Subcutaneous abdominal adipose tissue (tissue), 5 donors: ENCODE results near the gene RBBP8.

Experiments
- H3K27ac ChIP-seq: one replicate; pipeline ENCODE4 v1.7.0; 2013; ENCODE audit warnings: low read depth, mild to moderate bottlenecking, inconsistent platforms, low read length, moderate library complexity
- H3K27me3 ChIP-seq, 5 donors: one replicate each; pipeline ENCODE4 v1.7.0; 2013; ENCODE audit warnings: low read length in 5 of 5, inconsistent platforms in 1 of 5; ENCODE audit not compliant: control insufficient read depth in 5 of 5, insufficient read depth in 4 of 5
- H3K36me3 ChIP-seq, 5 donors: one replicate each; pipeline ENCODE4 v1.7.0; 2013; ENCODE audit warnings: low read length in 5 of 5; ENCODE audit not compliant: control insufficient read depth in 5 of 5, insufficient read depth in 5 of 5
- H3K4me1 ChIP-seq, 5 donors: one replicate each; pipeline ENCODE4 v1.7.0; 2013; ENCODE audit warnings: low read length in 5 of 5, mild to moderate bottlenecking in 3 of 5, moderate library complexity in 1 of 5; ENCODE audit not compliant: control insufficient read depth in 5 of 5, insufficient read depth in 5 of 5
- H3K4me3 ChIP-seq, 5 donors: one replicate each; pipeline ENCODE4 v1.7.0; 2013; ENCODE audit warnings: low read length in 5 of 5, low read depth in 1 of 5
- H3K9ac ChIP-seq, 5 donors: one replicate each; pipeline ENCODE4 v1.7.0; 2013; ENCODE audit warnings: low read length in 5 of 5, mild to moderate bottlenecking in 4 of 5, moderate library complexity in 3 of 5
- H3K9me3 ChIP-seq, 5 donors: one replicate each; pipeline ENCODE4 v1.7.0; 2013; ENCODE audit warnings: low read length in 5 of 5; ENCODE audit not compliant: control insufficient read depth in 5 of 5
- donor health status: healthy.
- donor health status: healthy.
- donor health status: healthy.
- donor health status: healthy.
- donor health status: healthy.

RBBP8 gene

DNA sequence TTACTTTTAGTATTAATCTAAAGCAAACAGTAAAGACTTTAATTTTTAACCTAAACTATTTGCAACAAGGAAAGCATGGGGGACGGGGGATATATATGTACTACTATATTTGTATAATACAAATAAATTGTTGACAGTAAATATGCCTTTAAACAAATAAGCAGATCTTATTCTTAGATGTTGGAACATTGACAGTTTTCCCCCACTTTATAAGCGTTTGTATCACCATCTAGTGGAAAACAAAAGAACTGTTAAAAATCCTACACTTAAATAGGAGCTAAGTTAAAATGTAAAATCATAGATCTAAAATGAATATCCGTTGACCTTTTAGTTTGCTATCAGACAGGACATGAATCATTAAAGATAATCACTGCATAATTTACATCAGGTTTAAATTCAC is 50.0 kb downstream of the RBBP8 start:
- H3K27me3 ChIP-seq = no peaks in the 10 kb centered on the region
- H3K4me1 ChIP-seq = no peaks in the 10 kb centered on the region
- no peak overlapping the region for H3K27ac ChIP-seq
- peaks cover 0 to 9% (median 5%) of the 10 kb centered on the region in 5 donors for H3K36me3 ChIP-seq
- no peak overlapping the region for H3K4me3 ChIP-seq
- H3K9ac ChIP-seq = no peak overlapping the region
- H3K9me3 ChIP-seq = no peaks in the 10 kb centered on the region

DNA sequence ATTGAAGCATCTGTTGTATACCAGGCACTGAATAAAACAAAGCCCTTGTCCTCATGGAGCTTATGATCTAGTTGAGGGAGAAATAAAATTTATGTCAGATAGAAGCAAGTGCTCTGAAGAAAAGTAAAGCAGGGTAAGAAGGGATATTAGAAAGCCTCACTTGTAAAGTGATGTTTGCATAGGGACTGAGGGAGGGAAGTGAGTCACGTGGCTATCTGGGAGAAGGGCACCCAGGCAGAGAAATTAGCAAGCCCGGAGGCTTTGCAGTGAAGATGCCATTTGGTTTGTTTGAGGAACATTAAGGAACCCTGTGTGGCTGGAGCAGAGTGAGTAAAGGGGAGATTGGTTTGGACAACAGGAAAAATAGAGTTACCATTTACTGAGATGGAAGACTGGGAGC is 52.1 kb downstream of the RBBP8 start:
- H3K36me3 ChIP-seq = peaks cover 0 to 9% (median 7%) of the 10 kb centered on the region in 5 donors
- no peaks in the 10 kb centered on the region for H3K27me3 ChIP-seq
- no peaks in the 10 kb centered on the region for H3K9me3 ChIP-seq
- no peaks in the 10 kb centered on the region for H3K4me1 ChIP-seq
- H3K9ac ChIP-seq = no peak overlapping the region
- H3K27ac ChIP-seq = no peak overlapping the region
- no peak overlapping the region for H3K4me3 ChIP-seq

DNA sequence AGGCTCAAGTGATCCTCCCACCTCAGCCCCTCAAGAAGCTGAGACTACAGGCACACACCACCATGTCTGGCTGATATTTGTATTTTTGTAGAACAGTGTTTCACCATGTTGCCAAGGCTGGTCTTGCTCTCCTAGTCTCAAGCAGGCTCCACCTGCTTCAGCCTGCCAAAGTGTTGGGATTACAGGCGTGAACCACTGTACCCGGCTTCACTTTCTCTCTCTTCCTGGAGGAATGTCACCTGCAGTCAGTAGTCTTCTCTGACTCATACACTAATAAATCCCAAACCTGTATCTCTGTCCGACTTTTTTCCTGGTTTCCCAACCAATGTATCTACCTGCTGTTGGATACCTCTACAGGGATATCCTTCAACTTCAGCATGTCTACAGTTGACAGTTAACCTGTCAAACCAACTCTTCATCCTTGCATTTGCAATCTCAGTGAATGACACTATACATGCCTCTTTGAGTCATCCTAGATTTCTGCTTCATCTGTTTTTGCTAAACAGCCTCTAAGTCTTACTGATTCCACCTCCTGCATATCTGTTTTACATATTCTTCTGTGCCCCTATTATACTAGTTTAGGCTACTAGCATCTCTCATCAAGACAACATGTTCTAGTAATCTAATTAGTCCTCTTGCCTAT is 54.5 kb downstream of the RBBP8 start:
- H3K4me3 ChIP-seq = no peak overlapping the region
- H3K4me1 ChIP-seq = no peaks in the 10 kb centered on the region
- no peaks in the 10 kb centered on the region for H3K27me3 ChIP-seq
- peaks cover 0 to 11% (median 7%) of the 10 kb centered on the region in 5 donors for H3K36me3 ChIP-seq
- no peaks in the 10 kb centered on the region for H3K9me3 ChIP-seq
- no peak overlapping the region for H3K9ac ChIP-seq
- no peak overlapping the region for H3K27ac ChIP-seq

DNA sequence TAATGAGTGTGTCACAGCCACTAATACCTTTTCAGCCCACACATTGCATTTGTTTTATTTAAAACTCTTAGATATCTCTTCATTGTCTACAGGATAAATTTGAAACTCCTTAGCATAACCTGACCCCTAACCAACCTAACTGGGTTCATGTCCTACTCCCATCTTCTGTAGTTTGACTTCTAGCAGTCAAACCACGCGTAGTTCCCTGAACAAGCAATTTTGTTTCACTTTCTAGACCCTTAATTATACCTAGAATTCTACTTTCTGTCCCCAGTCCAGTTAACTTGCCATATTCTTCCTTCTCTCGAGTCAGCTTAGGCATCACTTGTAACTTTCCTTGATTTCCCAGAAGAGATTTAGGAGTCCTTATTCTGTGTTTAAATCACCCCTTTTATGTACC is 55.1 kb downstream of the RBBP8 start:
- no peaks in the 10 kb centered on the region for H3K9me3 ChIP-seq

DNA sequence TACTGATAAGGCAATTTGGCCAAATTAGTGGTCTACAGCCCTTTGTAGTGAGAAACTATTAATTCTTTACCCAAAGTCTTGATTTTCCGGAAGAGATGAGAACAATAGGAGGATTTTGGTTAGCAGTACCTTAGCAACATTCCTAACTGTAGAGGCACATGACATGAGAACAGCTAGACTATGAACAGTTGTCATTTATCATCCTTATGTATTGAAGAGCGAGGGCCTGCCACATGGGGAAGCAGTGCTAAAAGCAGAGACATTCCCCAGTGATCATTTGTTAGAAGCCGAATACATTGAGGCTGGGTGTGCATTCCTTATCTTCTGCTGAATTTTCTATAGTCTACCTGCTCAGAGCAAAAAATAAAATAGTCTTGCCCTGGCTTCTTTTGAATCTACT is 65.2 kb downstream of the RBBP8 start:
- Histone ChIP-seq H3K9ac (no peak overlapping the region), H3K4me3 (no peak overlapping the region), H3K36me3 (peaks cover 2 to 9% (median 5%) of the 10 kb centered on the region in 5 donors), H3K4me1 (no peaks in the 10 kb centered on the region), H3K27ac (no peak overlapping the region), H3K27me3 (no peaks in the 10 kb centered on the region), H3K9me3 (no peaks in the 10 kb centered on the region)

More for the DNA sequence above, 55.1 kb downstream of the RBBP8 start:
- no peak overlapping the region for H3K9ac ChIP-seq
- peaks cover under 1 to 11% (median 7%) of the 10 kb centered on the region in 5 donors for H3K36me3 ChIP-seq
- no peak overlapping the region for H3K4me3 ChIP-seq
- H3K27ac ChIP-seq = no peak overlapping the region
- no peaks in the 10 kb centered on the region for H3K27me3 ChIP-seq
- no peaks in the 10 kb centered on the region for H3K4me1 ChIP-seq

DNA sequence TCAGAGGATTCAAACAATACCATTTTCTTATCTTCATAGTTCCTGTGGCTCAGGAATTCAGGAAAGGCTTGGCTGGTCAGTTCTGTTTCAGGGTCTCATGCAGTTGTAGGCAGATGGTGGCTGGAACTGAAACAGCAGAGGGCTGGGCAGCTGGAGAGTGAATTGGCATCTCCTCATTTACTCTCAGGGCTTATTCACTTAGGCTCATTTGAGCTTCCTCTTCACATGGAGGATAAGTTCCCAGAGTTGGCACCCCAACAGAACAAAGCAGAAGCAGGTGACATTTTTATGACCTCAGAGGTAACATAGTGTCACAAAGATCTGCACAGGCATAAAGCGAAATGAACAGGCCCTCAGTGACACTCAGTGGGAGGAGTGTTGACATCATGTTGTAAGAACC is 66.1 kb downstream of the RBBP8 start:
- Histone ChIP-seq H3K4me3 (no peak overlapping the region), H3K9me3 (no peaks in the 10 kb centered on the region), H3K27me3 (no peaks in the 10 kb centered on the region), H3K4me1 (no peaks in the 10 kb centered on the region), H3K36me3 (peaks cover 2 to 9% (median 5%) of the 10 kb centered on the region in 5 donors), H3K9ac (no peak overlapping the region), H3K27ac (no peak overlapping the region)

DNA sequence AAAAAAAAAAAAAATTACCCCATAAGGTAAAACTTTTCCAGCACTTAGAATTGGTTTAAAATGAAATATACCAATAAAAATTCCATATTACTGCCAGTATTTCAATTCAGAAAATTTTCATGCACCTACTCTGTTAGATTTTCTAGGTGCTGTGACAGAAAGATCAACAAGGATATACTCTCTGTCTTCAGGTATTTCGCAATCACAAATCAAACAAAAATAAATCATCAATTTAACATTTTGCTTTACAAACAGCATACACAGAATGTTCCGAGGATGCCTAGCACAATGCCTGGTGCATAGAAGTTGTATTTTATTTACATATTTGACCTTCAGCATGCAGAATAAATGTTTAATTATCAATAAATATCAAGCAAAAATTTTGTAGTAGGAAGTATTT is 66.5 kb downstream of the RBBP8 start:
- Histone ChIP-seq H3K9ac (no peak overlapping the region), H3K27me3 (no peaks in the 10 kb centered on the region), H3K9me3 (no peaks in the 10 kb centered on the region), H3K27ac (no peak overlapping the region), H3K4me1 (no peaks in the 10 kb centered on the region), H3K4me3 (no peak overlapping the region), H3K36me3 (peaks cover 2 to 9% (median 5%) of the 10 kb centered on the region in 5 donors)

DNA sequence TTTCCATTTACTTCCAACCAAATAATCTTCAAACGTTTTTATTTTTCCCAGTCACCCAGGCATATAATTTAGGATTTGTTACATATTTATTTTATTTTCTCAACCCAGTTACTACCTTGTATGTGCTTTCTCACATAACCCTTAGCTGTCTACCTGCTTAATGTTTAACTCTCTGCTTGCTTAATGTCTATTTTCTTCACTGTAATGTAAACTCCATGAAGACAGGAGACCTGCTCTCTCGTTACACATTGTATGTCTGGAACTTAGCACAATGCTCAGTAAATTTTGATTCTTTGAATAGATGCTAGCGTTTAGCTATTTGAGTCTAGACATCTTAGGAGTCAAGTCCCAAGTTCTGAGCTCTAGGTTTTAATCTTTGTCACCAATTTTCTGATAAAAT is 70.2 kb downstream of the RBBP8 start:
- H3K27me3 ChIP-seq = no peaks in the 10 kb centered on the region
- H3K9me3 ChIP-seq = no peaks in the 10 kb centered on the region
- no peak overlapping the region for H3K27ac ChIP-seq
- no peaks in the 10 kb centered on the region for H3K4me1 ChIP-seq
- H3K9ac ChIP-seq = no peak overlapping the region
- no peak overlapping the region for H3K4me3 ChIP-seq
- H3K36me3 ChIP-seq = peaks cover 2 to 9% (median 5%) of the 10 kb centered on the region in 5 donors

DNA sequence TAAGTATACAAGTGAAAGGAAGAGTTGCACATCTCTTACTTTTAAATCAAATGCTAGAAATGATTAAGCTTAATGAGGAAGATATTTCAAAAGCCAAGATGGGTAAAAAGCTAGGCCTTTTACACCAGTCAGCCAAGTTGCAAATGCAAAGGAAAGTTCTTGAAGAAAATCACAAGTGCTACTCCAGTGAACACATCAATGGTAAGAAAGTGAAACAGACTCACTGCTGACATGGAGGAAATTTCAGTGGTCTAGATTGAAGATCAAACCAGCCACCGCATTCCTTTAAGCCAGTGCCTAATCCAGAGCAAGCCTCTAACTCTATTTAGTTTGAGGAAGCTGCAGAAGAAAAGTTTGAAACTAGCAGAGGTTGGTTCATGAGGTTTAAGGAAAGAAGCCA is 79.1 kb downstream of the RBBP8 start:
- no peak overlapping the region for H3K4me3 ChIP-seq
- no peaks in the 10 kb centered on the region for H3K9me3 ChIP-seq
- peaks cover 0 to 9% (median 0%) of the 10 kb centered on the region in 5 donors for H3K36me3 ChIP-seq
- no peak overlapping the region for H3K9ac ChIP-seq
- no peaks in the 10 kb centered on the region for H3K4me1 ChIP-seq
- no peak overlapping the region for H3K27ac ChIP-seq
- no peaks in the 10 kb centered on the region for H3K27me3 ChIP-seq

DNA sequence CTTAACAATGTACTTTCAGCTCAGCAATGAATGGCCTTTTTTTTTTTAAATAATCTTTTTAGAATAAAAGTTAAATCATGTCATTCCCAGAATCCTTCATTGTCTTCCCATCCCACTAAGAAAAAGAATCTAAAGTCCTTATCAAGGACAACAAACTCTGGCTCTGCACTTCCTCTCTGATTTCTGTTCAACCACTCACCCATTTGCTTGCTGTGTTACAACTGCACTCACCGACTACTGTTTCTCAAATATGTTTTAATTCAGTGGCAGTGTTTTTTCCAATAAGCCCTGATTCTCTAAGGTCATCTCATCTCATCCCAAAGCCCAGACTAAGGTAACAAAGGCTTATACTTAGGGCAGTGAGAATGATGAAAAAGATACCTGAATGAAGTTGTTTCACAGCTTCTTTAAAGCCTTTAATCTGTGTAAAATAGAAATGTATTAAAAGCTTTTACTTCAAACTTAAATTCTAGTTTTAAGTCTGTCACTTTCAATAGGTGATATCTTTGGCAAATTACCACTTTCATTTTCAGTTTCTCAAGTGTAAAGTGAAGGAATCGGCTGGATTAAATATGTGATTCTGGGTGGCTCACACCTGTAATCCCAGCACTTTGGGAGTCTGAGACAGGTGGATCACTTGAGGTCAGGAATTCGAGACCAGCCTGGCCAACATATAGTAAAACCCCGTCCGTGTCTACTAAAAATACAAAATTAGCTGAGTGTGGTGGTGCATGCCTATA is 87.6 kb downstream of the RBBP8 start:
- no peaks in the 10 kb centered on the region for H3K9me3 ChIP-seq
- H3K36me3 ChIP-seq = peaks cover 0 to 3% (median 0%) of the 10 kb centered on the region in 5 donors
- no peaks in the 10 kb centered on the region for H3K4me1 ChIP-seq
- no peak overlapping the region for H3K27ac ChIP-seq
- H3K27me3 ChIP-seq = no peaks in the 10 kb centered on the region
- peak overlapping the region in 1 of 5 donors; percentile 13 for H3K9ac ChIP-seq
- H3K4me3 ChIP-seq = peak overlapping the region in 2 of 5 donors; percentile 9 to 11
